Measurements from ENCODE around the gene C20orf204. TPM values are rescaled to one million over a fixed set of nuclear protein-coding genes. Genes with fewer than 3 reads are reported as not detected.

C20orf204 gene
- 0.67 TPM for polyA plus RNA-seq (2012; ENCODE audit: insufficient read length, low read depth)

GRCh38 chr20:64035933-64036345, at the start of gene C20orf204:
Gene C20orf204, plus strand, starts transcription at chr20:64036182. Its CDS starts 142 bp downstream, at chr20:64036324.
- TF ChIP-seq TAF1 (IDR thresholded peaks at IDR 0.05; ENCODE audit: borderline replicate concordance, insufficient read depth, low read length) (no peak), SIN3A (IDR thresholded peaks at IDR 0.05; ENCODE audit: borderline replicate concordance, insufficient read depth, low read length) (no peak), POLR2AphosphoS5 (IDR thresholded peaks at IDR 0.05; ENCODE audit: low read depth, low read length) (no peak), FOXP2 (optimal IDR thresholded peaks at IDR 0.05; ENCODE audit: borderline replicate concordance, extremely low read depth, extremely low read length, insufficient read depth) (no peak), REST (IDR thresholded peaks at IDR 0.05; ENCODE audit: insufficient read depth in 1 of 2, low read depth in 2 of 2, low read length in 2 of 2) (no peak)

GRCh38 chr20:64000906-64001305, 35.1 kb upstream of the C20orf204 start:
- TF ChIP-seq REST (IDR thresholded peaks at IDR 0.05; ENCODE audit: insufficient read depth in 1 of 2, low read depth in 2 of 2, low read length in 2 of 2) (no peak), POLR2AphosphoS5 (IDR thresholded peaks at IDR 0.05; ENCODE audit: low read depth, low read length) (no peak), SIN3A (IDR thresholded peaks at IDR 0.05; ENCODE audit: borderline replicate concordance, insufficient read depth, low read length) (no peak), FOXP2 (optimal IDR thresholded peaks at IDR 0.05; ENCODE audit: borderline replicate concordance, extremely low read depth, extremely low read length, insufficient read depth) (no peak), TAF1 (IDR thresholded peaks at IDR 0.05; ENCODE audit: borderline replicate concordance, insufficient read depth, low read length) (no peak)

GRCh38 chr20:64001607-64002011, 34.4 kb upstream of the C20orf204 start:
- no peak for TF ChIP-seq TAF1 (IDR thresholded peaks at IDR 0.05; ENCODE audit: borderline replicate concordance, insufficient read depth, low read length)

- TF ChIP-seq FOXP2 (optimal IDR thresholded peaks at IDR 0.05; ENCODE audit: borderline replicate concordance, extremely low read depth, extremely low read length, insufficient read depth) (no peak), POLR2AphosphoS5 (IDR thresholded peaks at IDR 0.05; ENCODE audit: low read depth, low read length) (no peak), SIN3A (IDR thresholded peaks at IDR 0.05; ENCODE audit: borderline replicate concordance, insufficient read depth, low read length) (no peak), REST (IDR thresholded peaks at IDR 0.05; ENCODE audit: insufficient read depth in 1 of 2, low read depth in 2 of 2, low read length in 2 of 2) (no peak), TAF1 (IDR thresholded peaks at IDR 0.05; ENCODE audit: borderline replicate concordance, insufficient read depth, low read length) (no peak)
These were observed 31.8 kb upstream of the C20orf204 start for GRCh38 chr20:64003960-64004725.

- TF ChIP-seq POLR2AphosphoS5 (IDR thresholded peaks at IDR 0.05; ENCODE audit: low read depth, low read length), result no peak
- TF ChIP-seq TAF1 (IDR thresholded peaks at IDR 0.05; ENCODE audit: borderline replicate concordance, insufficient read depth, low read length), result no peak
- TF ChIP-seq FOXP2 (optimal IDR thresholded peaks at IDR 0.05; ENCODE audit: borderline replicate concordance, extremely low read depth, extremely low read length, insufficient read depth), result no peak
- TF ChIP-seq REST (IDR thresholded peaks at IDR 0.05; ENCODE audit: insufficient read depth in 1 of 2, low read depth in 2 of 2, low read length in 2 of 2), result no peak
- no peak for TF ChIP-seq SIN3A (IDR thresholded peaks at IDR 0.05; ENCODE audit: borderline replicate concordance, insufficient read depth, low read length)
These were observed 30.6 kb upstream of the C20orf204 start for GRCh38 chr20:64005394-64005793.
